Activated T-cell treated with anti-CD3 and anti-CD28 coated beads for 24 hours (primary cell): ENCODE results near the gene EPB41L5.

Experiments
- DNase-seq: peaks from one replicate; pipeline ENCODE4 v3.0.0-alpha.2; 2020; ENCODE audit warnings: low read depth

EPB41L5 gene

DNA sequence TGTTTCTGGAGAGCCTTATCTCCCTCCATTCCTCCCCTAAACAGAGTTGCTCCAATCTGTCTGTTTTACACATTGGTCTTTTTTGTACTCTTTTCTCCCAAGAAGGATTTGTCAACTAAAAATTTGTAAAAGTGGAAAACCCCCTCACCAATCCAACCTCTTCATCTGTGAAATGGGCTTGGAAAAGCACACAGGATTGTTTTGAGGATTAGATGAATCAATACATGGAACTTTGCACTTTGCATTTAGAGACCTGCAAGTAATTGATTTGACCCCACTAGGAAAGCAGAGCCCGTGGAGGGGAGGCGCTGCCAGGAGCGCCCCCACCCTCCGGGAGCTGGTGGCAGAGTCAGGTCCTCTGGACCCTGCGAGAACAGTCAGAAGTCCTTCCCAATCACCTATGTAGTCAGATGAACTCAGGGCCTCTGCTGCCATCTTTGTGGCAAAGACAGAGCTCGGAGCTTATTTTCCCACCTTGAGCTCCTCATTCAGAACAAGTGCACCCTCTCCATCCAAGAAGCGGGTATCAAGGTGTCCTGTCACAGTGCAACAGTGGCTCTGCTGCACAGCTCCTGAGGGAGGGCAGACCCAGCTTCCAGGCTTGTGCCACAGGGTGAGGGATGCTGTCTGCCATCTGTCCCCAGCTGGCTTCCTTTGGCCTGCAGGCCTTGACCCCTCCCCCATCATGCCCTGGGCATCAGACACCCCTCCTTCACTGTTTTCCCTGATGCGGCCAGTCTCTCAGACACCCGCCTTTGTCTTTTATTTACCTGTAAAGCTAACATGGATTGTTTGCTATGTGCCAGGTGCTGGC lies 212.1 kb downstream of the EPB41L5 start:
- DNase-seq: no peak

DNA sequence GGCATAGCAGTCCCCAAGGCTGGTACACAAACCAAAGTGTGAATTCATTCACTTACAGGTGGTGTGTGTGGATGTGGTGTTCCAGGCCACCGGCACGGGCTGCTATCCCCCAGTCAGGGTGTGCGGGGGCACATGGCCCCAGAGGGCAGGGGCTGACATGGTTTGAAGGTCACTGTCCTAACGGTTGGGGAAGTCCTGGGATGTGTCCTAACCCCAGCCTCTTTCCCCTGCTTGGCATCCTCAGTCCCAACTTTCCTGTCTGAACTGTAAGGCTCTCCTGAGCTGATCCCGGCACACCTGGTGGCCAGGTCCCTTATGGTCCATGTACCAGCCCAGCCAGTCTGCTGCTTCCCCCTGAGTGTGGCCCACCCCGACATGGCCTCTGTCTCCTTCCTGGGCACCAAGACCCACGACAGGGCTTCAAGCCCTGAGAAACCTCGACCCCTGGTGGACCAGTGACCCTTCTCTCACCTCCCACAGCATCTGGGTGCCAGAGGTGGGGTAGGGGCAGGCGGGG lies 212.7 kb downstream of the EPB41L5 start:
- DNase-seq: no peak

DNA sequence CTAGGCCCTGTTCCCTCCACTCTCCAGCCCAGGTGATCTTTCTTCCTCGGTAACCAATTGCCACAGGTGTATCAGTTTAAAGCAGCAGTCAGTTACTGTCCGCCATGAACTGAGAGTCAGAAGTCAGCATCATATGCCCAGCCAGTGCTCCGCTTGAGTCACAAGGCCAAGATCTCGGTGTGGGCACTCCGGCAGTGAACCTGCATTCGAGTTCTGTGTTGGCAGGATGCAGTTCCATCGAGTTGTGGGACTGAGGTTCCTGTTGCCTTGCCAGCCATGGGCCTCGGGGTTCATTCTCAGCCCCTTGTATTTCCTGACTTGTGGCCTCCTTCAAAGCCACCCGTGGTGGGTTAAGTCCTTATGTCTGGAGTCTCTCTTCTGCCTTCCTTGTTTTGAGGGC lies 213.4 kb downstream of the EPB41L5 start:
- DNase-seq: no peak

GRCh38 chr2:120227111-120227991 lies 214.5 kb downstream of the EPB41L5 start:
- DNase-seq: no peak

GRCh38 chr2:120228503-120228902 lies 215.6 kb downstream of the EPB41L5 start:
- DNase-seq: no peak
